Esophagus (tissue), 2 donors: ENCODE results near the gene MAP4K1. TPM values are rescaled to one million over a fixed set of nuclear protein-coding genes. Genes with fewer than 3 reads are reported as not detected.
A peak's percentile ranks its signal among the peaks of the same experiment; 100 is the strongest.
"Not testable (repeated sequence)": the region's sequence is repeated elsewhere in the genome, so short reads cannot be mapped to it uniquely, and the experiment has no call there.

Experiments used
- H3K27ac ChIP-seq, 2 donors: one replicate each; pipeline ENCODE4 v1.5.1; 2013; ENCODE audit warnings: low read depth in 2 of 2, mild to moderate bottlenecking in 2 of 2, inconsistent platforms in 1 of 2, low read length in 1 of 2, moderate library complexity in 1 of 2
- H3K27me3 ChIP-seq, 2 donors: one replicate each; pipeline ENCODE4 v1.6.1; 2013; ENCODE audit warnings: low read length in 2 of 2, control low read depth in 1 of 2, mild to moderate bottlenecking in 1 of 2; ENCODE audit not compliant: insufficient read depth in 2 of 2, control insufficient read depth in 1 of 2
- H3K36me3 ChIP-seq, 2 donors: one replicate each; pipeline ENCODE4 v1.6.1; 2013; ENCODE audit warnings: low read length in 1 of 2; ENCODE audit not compliant: control insufficient read depth in 2 of 2, insufficient read depth in 2 of 2
- H3K4me1 ChIP-seq, 2 donors: one replicate each; pipeline ENCODE4 v1.6.1; 2013; ENCODE audit warnings: low read length in 1 of 2; ENCODE audit not compliant: control insufficient read depth in 2 of 2, insufficient read depth in 2 of 2
- H3K4me3 ChIP-seq, 2 donors: one replicate each; pipeline ENCODE4 v1.5.1; 2013; ENCODE audit warnings: low read length in 2 of 2, mild to moderate bottlenecking in 2 of 2, low read depth in 1 of 2, moderate library complexity in 1 of 2
- H3K9me3 ChIP-seq, 2 donors: one replicate each; pipeline ENCODE4 v1.6.1; 2013; ENCODE audit warnings: mild to moderate bottlenecking in 2 of 2, low read depth in 1 of 2, low read length in 1 of 2, moderate library complexity in 1 of 2; ENCODE audit not compliant: control insufficient read depth in 2 of 2, insufficient read depth in 1 of 2
- WGBS, 2 donors: extraction: QIAGEN DNeasy Blood & Tissue Kit; methylation state at CpG; one replicate each; pipeline ENCODE4 v1.1.7; 2013; 5-methylcytosine and 5-hydroxymethylcytosine counted together
- polyA plus RNA-seq, 2 donors: library from polyadenylated mRNA; stranded (reverse); fragments of 200-250 nt; gene quantifications; one replicate each; pipeline ENCODE4 v1.2.3, GENCODE V29; 2013
- donor health status: healthy with polysubstance abuse.
- donor health status: Bipolar disorder and iron deficiency.

MAP4K1 gene
- polyA plus RNA-seq, 2 donors: 3.3 to 7.3 TPM

DNA sequence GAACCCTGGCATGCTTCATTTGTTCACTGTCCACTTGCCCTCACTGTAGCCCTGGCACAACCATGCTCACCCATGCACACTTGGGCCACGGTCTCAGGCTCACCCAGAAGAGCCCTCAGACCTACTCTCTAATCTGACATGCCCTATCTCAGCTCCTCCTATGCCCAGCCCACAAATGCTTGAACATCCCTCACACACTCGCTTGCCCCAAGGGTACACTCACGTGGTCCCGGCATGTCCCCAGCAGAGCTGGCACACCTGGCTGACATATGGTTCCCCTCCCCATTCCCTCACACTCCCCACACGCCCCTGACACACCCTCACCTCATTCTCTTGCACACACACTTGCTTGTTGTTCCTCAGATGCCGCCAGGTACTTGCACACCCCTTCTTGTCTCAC is 55.7 kb downstream of the MAP4K1 start:
- 43 to 48% methylated on average over 6 of the region's 6 CpGs for WGBS, 2 donors
- Histone ChIP-seq H3K4me1 (peaks cover 0 to 26% of the 10 kb centered on the region in 2 donors), H3K4me3 (no peak overlapping the region), H3K27ac (peak overlapping the region in 1 of 2 donors; percentile 44), H3K36me3 (no peaks in the 10 kb centered on the region), H3K27me3 (no peaks in the 10 kb centered on the region), H3K9me3 (no peaks in the 10 kb centered on the region)

DNA sequence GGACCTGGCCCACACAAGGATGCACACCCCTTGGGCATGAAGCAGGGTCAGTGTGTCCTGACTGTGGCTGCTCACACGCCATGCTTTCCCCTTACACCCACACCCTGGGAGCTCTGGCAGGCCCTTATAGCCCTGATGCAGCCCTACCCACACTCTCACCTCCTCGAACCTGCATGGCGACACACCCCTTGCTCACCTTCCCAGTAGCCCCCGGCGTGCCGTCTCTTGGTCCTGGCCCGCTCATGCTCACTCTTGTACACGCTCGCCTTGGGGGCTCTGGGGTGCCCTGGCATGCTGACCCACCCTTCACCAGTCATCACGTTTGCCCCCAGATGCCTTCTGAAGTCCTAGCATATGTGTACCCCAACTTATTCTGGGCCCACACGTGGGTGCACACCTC is 56.1 kb downstream of the MAP4K1 start:
- Histone ChIP-seq H3K27ac (no peak overlapping the region), H3K27me3 (no peaks in the 10 kb centered on the region)
- 52 to 70% methylated on average over 11 of the region's 11 CpGs for WGBS, 2 donors

DNA sequence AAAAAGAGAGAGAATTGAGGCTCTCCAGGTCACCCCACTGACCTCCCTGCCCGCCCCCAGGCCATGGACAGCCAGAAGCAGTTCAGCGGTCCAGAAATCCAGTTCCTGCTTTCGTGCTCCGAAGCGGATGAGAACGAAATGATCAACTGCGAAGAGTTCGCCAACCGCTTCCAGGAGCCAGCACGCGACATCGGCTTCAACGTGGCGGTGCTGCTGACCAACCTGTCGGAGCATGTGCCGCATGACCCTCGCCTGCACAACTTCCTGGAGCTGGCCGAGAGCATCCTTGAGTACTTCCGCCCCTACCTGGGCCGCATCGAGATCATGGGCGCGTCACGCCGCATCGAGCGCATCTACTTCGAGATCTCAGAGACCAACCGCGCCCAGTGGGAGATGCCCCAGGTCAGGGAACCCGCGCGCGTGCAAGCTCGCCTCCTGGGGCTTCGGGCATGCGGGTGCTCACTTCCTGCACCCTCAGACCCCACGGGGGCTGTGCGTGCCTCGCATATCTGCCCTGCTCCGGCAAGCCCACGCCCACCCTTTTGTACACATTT is 56.6 kb downstream of the MAP4K1 start:
- H3K4me3 ChIP-seq: no peak overlapping the region
- peaks cover 0 to 26% of the 10 kb centered on the region in 2 donors for H3K4me1 ChIP-seq
- no peaks in the 10 kb centered on the region for H3K9me3 ChIP-seq
- no peaks in the 10 kb centered on the region for H3K27me3 ChIP-seq
- no peaks in the 10 kb centered on the region for H3K36me3 ChIP-seq
- no peak overlapping the region for H3K27ac ChIP-seq
- WGBS, 2 donors: 87 to 90% methylated on average over 42 of the region's 42 CpGs

More for the DNA sequence above, 56.1 kb downstream of the MAP4K1 start:
- H3K4me3 ChIP-seq: no peak overlapping the region
- H3K4me1 ChIP-seq: peaks cover 0 to 26% of the 10 kb centered on the region in 2 donors
- no peaks in the 10 kb centered on the region for H3K36me3 ChIP-seq
- H3K9me3 ChIP-seq: no peaks in the 10 kb centered on the region

DNA sequence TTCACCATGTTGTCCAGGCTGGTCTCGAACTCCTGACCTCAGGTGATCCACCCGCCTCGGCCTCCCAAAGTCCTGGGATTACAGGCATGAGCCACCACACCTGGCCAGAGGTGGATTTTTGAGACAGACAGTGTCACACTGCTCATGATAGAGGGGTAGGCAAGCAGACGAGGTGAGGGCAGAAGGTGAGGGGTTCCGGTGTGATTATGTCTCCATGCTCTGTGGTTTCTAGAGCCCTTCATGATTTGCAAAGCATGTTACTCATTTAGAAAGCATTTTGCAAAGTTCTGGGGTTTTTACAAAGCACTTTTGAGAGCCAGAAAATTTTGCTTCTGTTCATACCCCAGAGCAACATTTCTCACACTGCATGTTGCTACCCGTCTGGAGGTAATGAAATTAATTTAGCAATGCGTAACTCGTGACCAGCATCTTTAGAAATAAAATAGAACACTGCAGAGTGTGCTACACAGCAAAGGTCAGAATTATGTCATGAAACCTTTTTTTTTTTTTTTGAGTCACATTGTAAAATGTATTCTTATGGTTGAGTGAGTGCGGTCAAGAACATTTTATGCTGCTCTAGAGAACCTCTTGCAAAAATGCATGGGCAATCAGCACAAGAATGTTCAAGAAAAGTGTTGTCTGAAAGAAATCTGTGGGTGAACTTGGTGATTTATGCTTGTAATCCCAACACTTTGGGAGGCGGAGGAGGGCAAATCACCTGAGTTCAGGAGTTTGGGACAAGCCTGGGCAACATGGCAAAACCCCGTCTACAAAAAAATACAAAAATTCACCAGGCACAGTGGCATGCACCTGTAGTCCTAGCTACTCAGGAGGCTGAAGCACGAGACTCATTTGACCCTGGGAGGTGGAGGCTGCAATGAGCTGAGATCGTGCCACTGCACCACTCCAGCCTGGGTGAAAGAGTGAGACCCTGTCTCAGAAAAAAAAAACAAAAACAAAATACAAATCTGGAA is 58.0 kb downstream of the MAP4K1 start:
- H3K27me3 ChIP-seq: no peaks in the 10 kb centered on the region
- WGBS, 2 donors: 38 to 53% methylated on average over 13 of the region's 13 CpGs
- H3K27ac ChIP-seq: peak overlapping the region; percentile 71 to 76
- H3K4me1 ChIP-seq: peaks cover 0 to 20% of the 10 kb centered on the region in 2 donors
- no peaks in the 10 kb centered on the region for H3K36me3 ChIP-seq
- no peaks in the 10 kb centered on the region for H3K9me3 ChIP-seq
- no peak overlapping the region for H3K4me3 ChIP-seq

DNA sequence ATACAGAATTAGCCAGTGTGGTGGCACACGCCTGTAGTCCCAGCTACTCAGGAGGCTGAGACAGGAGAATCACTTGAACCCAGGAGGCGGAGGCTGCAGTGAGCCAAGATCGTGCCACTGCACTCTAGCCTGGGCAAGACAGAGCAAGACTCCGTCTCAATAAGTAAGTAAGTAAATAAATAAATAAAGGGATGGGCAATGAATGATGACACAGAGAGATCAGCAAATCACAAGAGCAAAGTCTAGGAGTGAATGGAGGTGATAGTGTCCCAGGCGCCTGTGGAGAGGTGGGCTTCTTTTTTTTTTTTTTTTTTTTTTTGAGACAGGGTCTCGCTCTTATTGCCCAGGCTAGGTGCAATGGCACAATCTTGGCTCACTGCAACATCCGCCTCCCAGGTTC is 58.8 kb downstream of the MAP4K1 start:
- not testable (repeated sequence) for H3K4me3 ChIP-seq, H3K36me3 ChIP-seq, H3K9me3 ChIP-seq, H3K27me3 ChIP-seq
- peaks cover 0 to 18% of the 10 kb centered on the region in 2 donors for H3K4me1 ChIP-seq
- H3K27ac ChIP-seq: peak overlapping the region in 1 of 2 donors; percentile 76
- WGBS, 2 donors: 67 to 84% methylated on average over 7 of the region's 7 CpGs

DNA sequence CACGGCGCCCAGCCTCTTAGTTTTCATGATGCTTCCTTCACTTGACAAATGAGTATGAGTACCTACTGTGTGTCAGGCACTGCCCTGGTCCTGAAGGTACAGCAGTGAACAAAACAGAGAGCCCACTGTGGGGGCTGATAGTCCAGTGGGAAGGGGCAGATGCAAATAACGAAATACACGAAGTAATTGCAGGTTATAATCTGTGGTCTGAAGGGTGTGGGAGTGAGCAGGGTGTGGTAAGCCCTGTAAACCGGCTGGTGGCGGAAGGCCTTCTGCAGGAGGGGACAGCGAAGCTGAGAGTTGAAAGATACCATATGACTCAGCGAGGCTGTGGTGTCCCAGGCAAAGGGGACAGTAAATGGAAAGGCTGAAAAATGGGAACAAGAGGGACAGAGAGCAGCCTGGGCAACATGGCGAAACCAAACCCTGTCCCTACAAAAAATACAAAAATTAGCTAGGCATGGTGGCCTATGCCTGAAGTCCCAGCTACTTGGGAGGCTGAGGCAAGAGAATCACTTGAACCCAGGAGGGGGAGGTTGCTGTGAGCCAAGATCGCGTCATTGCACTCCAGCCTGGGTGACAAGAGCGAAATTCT is 60.5 kb downstream of the MAP4K1 start:
- H3K27ac ChIP-seq: no peak overlapping the region
- WGBS, 2 donors: 59 to 66% methylated on average over 12 of the region's 12 CpGs
- H3K4me1 ChIP-seq: peaks cover 0 to 13% of the 10 kb centered on the region in 2 donors
- H3K4me3 ChIP-seq: no peak overlapping the region
- H3K36me3 ChIP-seq: no peaks in the 10 kb centered on the region
- H3K27me3 ChIP-seq: no peaks in the 10 kb centered on the region
- no peaks in the 10 kb centered on the region for H3K9me3 ChIP-seq

DNA sequence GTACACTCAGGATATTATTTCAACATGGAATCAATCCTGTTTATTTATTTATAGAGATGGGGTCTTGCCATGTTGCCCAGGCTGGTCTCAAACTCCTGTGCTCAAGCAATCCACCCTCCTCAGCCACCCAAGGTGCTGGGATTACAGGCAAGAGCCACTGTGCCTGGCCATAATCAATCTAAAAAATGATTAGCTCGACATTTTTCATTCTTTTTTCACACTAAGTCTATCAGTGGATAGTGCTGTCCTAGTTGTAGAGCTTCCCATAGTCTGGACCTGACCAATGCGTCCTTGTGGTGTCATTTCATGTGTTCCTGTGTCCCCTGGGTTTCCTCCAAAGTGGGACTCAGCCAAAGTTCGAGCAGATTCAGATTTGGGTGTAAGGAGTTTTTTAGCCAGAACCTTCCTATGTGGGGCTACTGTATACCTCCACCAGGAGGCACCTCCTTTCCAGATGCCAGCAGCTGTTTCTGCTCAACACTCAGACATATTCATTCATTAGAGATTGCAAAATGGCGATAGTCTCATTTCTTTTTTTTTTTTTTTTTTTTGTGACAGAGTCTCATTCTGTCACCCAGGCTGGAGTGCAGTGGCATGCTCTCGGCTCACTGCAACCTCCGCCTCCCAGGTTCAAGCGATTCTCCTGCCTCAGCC is 61.1 kb downstream of the MAP4K1 start:
- Histone ChIP-seq H3K36me3 (no peaks in the 10 kb centered on the region), H3K4me1 (peaks cover 0 to 7% of the 10 kb centered on the region in 2 donors), H3K4me3 (no peak overlapping the region), H3K27me3 (no peaks in the 10 kb centered on the region), H3K27ac (no peak overlapping the region), H3K9me3 (no peaks in the 10 kb centered on the region)
- WGBS, 2 donors: 56 to 61% methylated on average over 7 of the region's 7 CpGs

DNA sequence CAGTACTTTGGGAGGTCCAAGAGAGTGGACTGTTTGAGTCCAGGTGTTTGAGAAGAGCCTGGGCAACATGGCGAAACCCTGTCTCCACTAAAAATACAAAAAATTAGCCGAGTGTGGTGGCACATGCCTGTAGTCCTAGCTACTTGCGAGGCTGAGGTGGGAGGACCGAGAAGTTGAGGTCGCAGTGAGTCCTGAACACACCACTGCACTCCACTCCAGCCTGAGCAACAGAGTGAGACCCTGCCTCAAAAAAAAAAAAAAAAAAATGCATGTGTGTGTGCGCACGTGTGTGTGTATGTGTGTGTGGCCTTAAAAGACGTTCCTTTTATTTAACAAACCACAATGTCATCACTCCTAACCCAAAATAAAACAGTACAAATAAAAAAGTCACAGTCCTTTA is 62.6 kb downstream of the MAP4K1 start:
- H3K9me3 ChIP-seq: no peaks in the 10 kb centered on the region
- no peak overlapping the region for H3K27ac ChIP-seq
- 72 to 83% methylated on average over 8 of the region's 8 CpGs for WGBS, 2 donors
- H3K27me3 ChIP-seq: no peaks in the 10 kb centered on the region
- no peak overlapping the region for H3K4me3 ChIP-seq
- H3K36me3 ChIP-seq: no peaks in the 10 kb centered on the region
- peaks cover 0 to 3% of the 10 kb centered on the region in 2 donors for H3K4me1 ChIP-seq

DNA sequence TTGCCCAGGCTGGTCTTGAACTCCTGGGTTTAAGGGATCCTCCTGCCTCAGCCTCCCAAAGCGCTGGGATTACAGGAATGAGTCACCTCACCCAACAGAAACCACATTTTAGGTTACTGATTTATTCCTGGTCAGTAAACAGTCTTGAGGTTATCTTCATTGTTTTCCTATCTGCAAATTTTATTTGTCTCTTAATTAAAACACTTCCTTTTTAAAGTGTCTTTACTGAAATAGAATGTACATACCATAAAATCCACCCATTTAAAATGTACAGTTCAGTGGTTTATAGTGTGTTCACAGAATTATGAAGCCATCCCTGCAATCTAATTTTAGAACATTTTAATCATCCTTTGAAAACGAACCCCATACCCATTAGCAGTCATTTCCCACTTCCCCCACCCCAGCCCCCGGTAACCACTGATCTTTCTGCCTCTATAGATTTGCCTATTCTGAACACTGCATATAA is 63.0 kb downstream of the MAP4K1 start:
- Histone ChIP-seq H3K4me3 (no peak overlapping the region), H3K9me3 (no peaks in the 10 kb centered on the region), H3K27ac (no peak overlapping the region), H3K36me3 (no peaks in the 10 kb centered on the region), H3K4me1 (peaks cover 0 to 3% of the 10 kb centered on the region in 2 donors), H3K27me3 (no peaks in the 10 kb centered on the region)
- 59 to 60% methylated on average over 3 of the region's 3 CpGs for WGBS, 2 donors
